Heart right ventricle (tissue), 16 donors: ENCODE results near the gene RNF123. TPM values are rescaled to one million over a fixed set of nuclear protein-coding genes. Genes with fewer than 3 reads are reported as not detected.

Experiments
- ATAC-seq, 8 donors: fragments of 200-7000 bp; cut with Tn5 transposase; one replicate each; pipeline ENCODE4 v1.9.1; 2020; ENCODE audit warnings: mild to moderate bottlenecking in 8 of 8, moderate library complexity in 8 of 8, moderate number of reproducible peaks in 1 of 8
- DNase-seq, 2 donors: peaks; one replicate each; pipeline ENCODE4 v3.0.0-alpha.2; 2020
- H3K27ac ChIP-seq, 10 donors: fragments of 200-600 bp; sonication (generic) in 2 of 10; one replicate each; pipeline versions ENCODE4 v1.5.0 to v1.8.0; 2020 to 2022; ENCODE audit warnings: mild to moderate bottlenecking in 3 of 10
- H3K27me3 ChIP-seq, 7 donors: fragments of 200-600 bp; one replicate each; pipeline ENCODE4 v1.8.0; 2021 to 2022; ENCODE audit warnings: mild to moderate bottlenecking in 2 of 7
- H3K36me3 ChIP-seq, 9 donors: fragments of 200-600 bp; sonication (generic) in 1 of 9; one replicate each; pipeline versions ENCODE4 v1.5.0 to v1.8.0; 2020 to 2022; ENCODE audit warnings: mild to moderate bottlenecking in 2 of 9
- H3K4me1 ChIP-seq, 9 donors: fragments of 200-600 bp; sonication (generic) in 1 of 9; one replicate each; pipeline versions ENCODE4 v1.5.0 to v1.8.0; 2020 to 2022; ENCODE audit warnings: mild to moderate bottlenecking in 4 of 9
- H3K4me3 ChIP-seq, 10 donors: fragments of 200-600 bp; sonication (generic) in 2 of 10; one replicate each; pipeline versions ENCODE4 v1.5.0 to v1.8.0; 2020 to 2022; ENCODE audit warnings: mild to moderate bottlenecking in 7 of 10, moderate library complexity in 2 of 10
- H3K9me3 ChIP-seq, 11 donors: fragments of 200-600 bp in 10 of 11; sonication (generic) in 2 of 11; one replicate each; pipeline versions ENCODE4 v1.5.0 to v1.8.0; 2013 to 2022; ENCODE audit warnings: mild to moderate bottlenecking in 2 of 11, control low read depth in 1 of 11, moderate library complexity in 1 of 11
- WGBS, 2 donors: extraction: QIAGEN DNeasy Blood & Tissue Kit; methylation state at CpG; one replicate each; pipeline ENCODE4 v1.1.7; 2013; ENCODE audit warnings: inconsistent platforms in 1 of 2; 5-methylcytosine and 5-hydroxymethylcytosine counted together
- intact Hi-C, 10 donors: fragments of 100-400 bp; cut with DNase I; formaldehyde crosslinking; loops; one replicate each; pipeline versions ENCODE4 v1.11.1 to v1.14.2; 2022
- polyA plus RNA-seq, 2 donors: library from polyadenylated mRNA; stranded (reverse); fragments of 200-250 nt; gene quantifications; one replicate each; pipeline ENCODE4 v1.2.3, GENCODE V29; 2013
- total RNA-seq, 10 donors: library from RNA; stranded (reverse); fragmentation: NEBNext Ultra II Directional in 3 of 10; extraction: Animal tissue kit (Norgen Biotek cat#: 25700) in 3 of 10; gene quantifications; one replicate each; pipeline versions ENCODE4 v1.2.1 to v1.2.4, GENCODE V29; 2021 to 2023
- TF ChIP-seq, protein P1 (sequence below), 9 donors: fragments of 200-600 bp; sonication (generic) in 2 of 9; IDR thresholded peaks; one replicate each; pipeline versions ENCODE4 v1.5.0 to v1.8.0; 2021 to 2022; ENCODE audit warnings: antibody characterized with exemption in 9 of 9, mild to moderate bottlenecking in 5 of 9, moderate library complexity in 1 of 9
- donor health status: Arrhythmogenic right ventricular cardiomyopathy.
- donor health status: ischemic (EF 13 %, LVEDD 7.1; RV severe dilation, severe dysfunction).
- donor health status: healthy with polysubstance abuse.
- donor health status: DM: no; HTN: yes; CAD: no.
- donor health status: DM: no; HTN: no; CAD: no.
- donor health status: ischemic (EF 25% LVEDD 6.9; RV normal size, moderate dysfunction).
- donor health status: ischemic (EF 25% LVEDD 5.7; RV mildly dilated, moderate dysfunction).
- donor health status: healthy.
- donor health status: DM: yes; HTN: yes; CAD: no.
- donor health status: Ischemic cardiomyopathy.
- donor health status: ischemic (EF 35%, LVEDD 5.7; RV mildly dilated, moderate dysfunction).
- donor health status: nonischemic (EF 11% LVEDD 7.7; RV severe dilation, severe dysfunction).
- donor health status: DM: yes; HTN: yes; CAD: no.
- donor health status: PGD.
- donor health status: ischemic (EF 29% LVEDD 5.4; RV normal size, mild dysfunction).
- donor health status: nonischemic (EF 23%, LVEDD 6.1; RV moderate dilation, normal function).

RNF123 gene
- total and polyA plus RNA-seq, 12 donors = 23.6 to 61.8 (median 48.7) TPM

DNA sequence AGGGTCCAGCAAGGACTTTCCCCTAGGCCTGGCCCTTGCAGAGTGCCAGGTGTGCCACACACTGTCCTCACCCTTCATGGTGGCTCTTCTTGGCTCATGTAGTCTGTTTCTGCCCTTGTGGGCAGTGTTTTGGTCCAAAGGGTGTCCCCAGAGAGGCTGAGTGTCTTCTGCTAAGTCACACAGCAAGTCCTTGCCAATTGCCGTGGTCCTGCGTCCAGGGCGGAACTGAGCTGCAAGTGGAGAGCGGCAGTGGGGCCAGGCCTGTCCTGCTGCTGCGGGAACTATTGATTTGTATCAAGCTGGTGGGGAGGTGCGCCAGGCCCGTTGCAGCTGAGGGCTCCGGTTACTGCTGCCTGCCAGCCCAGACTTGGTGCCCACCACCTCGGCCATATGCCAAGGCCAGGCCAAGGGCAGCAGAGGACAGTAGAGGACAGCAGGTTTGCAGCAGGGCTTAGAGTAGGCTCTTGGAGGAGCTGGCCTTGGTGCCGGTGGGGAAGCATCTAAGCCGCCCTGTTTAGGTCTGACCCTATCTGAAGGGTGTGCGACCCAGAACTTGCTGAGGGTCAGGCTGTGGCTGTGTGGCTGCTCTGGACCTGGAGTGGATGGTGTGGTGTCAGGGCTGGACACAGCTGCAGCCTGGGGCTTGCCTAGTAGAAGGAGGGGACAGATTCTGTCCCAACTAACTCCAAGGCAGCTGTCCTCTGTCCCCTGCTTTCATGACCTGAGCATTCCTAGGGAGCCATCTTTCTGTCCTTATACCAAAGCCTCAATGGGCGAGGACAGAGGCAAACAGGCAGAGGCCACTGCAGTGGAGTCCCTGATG is 25.6 kb downstream of the RNF123 start:
- Histone ChIP-seq H3K9me3 (no peaks in the 10 kb centered on the region), H3K36me3 (peaks cover 0 to 68% (median 8%) of the 10 kb centered on the region in 9 donors), H3K4me3 (no peak overlapping the region), H3K27me3 (no peaks in the 10 kb centered on the region), H3K27ac (no peak overlapping the region), H3K4me1 (peaks cover 5 to 19% (median 14%) of the 10 kb centered on the region in 9 donors)
- ATAC-seq (no peak), DNase-seq (no peak)
- 88 to 91% methylated on average over 13 of the region's 13 CpGs for WGBS, 2 donors
- intact Hi-C loops = no loop called here
- TF ChIP-seq, protein P1, sequence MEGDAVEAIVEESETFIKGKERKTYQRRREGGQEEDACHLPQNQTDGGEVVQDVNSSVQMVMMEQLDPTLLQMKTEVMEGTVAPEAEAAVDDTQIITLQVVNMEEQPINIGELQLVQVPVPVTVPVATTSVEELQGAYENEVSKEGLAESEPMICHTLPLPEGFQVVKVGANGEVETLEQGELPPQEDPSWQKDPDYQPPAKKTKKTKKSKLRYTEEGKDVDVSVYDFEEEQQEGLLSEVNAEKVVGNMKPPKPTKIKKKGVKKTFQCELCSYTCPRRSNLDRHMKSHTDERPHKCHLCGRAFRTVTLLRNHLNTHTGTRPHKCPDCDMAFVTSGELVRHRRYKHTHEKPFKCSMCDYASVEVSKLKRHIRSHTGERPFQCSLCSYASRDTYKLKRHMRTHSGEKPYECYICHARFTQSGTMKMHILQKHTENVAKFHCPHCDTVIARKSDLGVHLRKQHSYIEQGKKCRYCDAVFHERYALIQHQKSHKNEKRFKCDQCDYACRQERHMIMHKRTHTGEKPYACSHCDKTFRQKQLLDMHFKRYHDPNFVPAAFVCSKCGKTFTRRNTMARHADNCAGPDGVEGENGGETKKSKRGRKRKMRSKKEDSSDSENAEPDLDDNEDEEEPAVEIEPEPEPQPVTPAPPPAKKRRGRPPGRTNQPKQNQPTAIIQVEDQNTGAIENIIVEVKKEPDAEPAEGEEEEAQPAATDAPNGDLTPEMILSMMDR (IDR thresholded peaks at IDR 0.05) = no peak

DNA sequence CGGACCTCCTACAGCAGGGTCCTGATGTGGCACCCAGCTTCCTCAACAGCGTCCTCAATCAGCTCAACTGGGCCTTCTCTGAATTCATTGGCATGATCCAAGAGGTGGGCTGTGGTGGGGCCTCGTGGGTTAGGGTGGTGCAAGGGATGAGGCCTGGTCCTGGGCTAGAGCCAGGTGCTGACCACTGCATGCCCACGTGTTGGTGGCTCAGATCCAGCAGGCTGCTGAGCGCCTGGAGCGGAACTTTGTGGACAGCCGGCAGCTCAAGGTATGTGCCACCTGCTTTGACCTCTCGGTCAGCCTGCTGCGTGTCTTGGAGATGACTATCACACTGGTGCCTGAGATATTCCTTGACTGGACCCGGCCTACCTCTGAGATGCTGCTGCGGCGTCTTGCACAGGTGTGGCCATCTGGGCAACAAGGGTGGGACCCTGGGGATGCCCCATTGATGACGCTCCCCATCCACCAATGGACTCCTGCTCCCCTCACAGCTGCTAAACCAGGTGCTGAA is 26.3 kb downstream of the RNF123 start:
- no peak for DNase-seq
- no peaks in the 10 kb centered on the region for H3K9me3 ChIP-seq
- no peak overlapping the region for H3K27ac ChIP-seq
- peaks cover 0 to 71% (median 8%) of the 10 kb centered on the region in 9 donors for H3K36me3 ChIP-seq
- H3K4me1 ChIP-seq = peaks cover 5 to 25% (median 15%) of the 10 kb centered on the region in 9 donors
- no peak for ATAC-seq
- TF ChIP-seq, protein P1 (IDR thresholded peaks at IDR 0.05) = no peak
- 91 to 93% methylated on average over 13 of the region's 13 CpGs for WGBS, 2 donors
- no peak overlapping the region for H3K4me3 ChIP-seq
- H3K27me3 ChIP-seq = no peaks in the 10 kb centered on the region
- intact Hi-C loops = no loop called here

DNA sequence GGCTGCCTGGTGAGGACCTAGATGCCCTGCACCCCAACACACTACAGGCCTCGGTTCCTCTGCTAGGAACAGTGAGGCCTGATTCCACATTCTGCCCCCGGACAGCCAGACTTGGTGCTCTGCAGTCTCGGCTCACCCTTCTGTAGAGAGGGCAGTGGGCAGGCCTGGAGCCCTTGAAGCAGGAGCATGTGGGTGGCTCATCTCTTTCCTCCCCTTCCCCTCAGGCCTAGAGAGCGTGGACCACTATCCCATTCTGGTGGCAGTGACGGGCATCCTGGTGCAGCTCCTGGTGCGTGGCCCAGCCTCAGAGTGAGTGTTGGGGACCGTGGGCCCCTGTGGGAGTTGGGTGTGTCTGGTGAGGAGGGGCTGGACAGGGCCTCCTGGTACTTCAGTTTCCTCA is 26.8 kb downstream of the RNF123 start:
- DNase-seq (no peak), ATAC-seq (no peak)
- Histone ChIP-seq H3K27ac (no peak overlapping the region), H3K4me1 (peaks cover 5 to 25% (median 15%) of the 10 kb centered on the region in 9 donors), H3K4me3 (no peak overlapping the region), H3K9me3 (no peaks in the 10 kb centered on the region), H3K36me3 (peaks cover 0 to 71% (median 8%) of the 10 kb centered on the region in 9 donors), H3K27me3 (no peaks in the 10 kb centered on the region)
- intact Hi-C loops = no loop called here
- WGBS, 2 donors = 94 to 96% methylated on average over 7 of the region's 7 CpGs
- TF ChIP-seq, protein P1 (IDR thresholded peaks at IDR 0.05) = no peak

DNA sequence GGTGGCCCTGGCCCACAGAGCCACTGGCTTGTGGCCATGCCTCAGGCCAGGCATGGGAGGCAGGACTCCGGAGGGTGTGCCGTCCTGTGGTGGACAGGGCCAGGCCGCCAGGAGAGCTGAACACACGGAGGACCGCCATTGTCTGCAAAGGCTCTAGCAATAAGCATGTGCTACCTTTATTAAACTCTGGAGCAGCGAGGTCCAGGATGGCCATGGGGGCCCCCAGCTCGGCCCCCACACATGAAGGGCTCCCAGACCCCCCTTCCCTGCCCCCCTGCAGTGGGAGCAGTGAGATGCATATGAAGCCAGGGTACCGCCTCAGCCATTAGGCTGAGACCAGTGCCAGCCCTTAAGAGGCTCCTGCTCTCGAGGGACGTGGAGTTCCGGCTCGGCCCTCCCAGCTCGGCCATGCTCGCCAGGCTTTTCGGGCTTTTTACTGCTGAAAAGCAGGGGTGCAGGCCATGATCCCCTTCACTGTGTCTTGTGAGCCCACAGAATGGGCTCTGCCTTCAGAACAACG is 27.4 kb downstream of the RNF123 start:
- Histone ChIP-seq H3K36me3 (peaks cover 0 to 73% (median 8%) of the 10 kb centered on the region in 9 donors), H3K27me3 (no peaks in the 10 kb centered on the region), H3K4me1 (peaks cover 5 to 26% (median 15%) of the 10 kb centered on the region in 9 donors), H3K27ac (no peak overlapping the region), H3K9me3 (no peaks in the 10 kb centered on the region), H3K4me3 (no peak overlapping the region)
- no peak for DNase-seq
- ATAC-seq = no peak
- intact Hi-C loops = no loop called here
- TF ChIP-seq, protein P1 (IDR thresholded peaks at IDR 0.05) = no peak
- WGBS, 2 donors = 91% methylated on average over 16 of the region's 16 CpGs
